Measurements from ENCODE around the gene U2SURP.

U2SURP gene

GRCh38 chr3:143100451-143100850 lies 99.1 kb downstream of the U2SURP start:
- no peak for DNase-seq (ENCODE audit: low read depth, low spot score)

DNA sequence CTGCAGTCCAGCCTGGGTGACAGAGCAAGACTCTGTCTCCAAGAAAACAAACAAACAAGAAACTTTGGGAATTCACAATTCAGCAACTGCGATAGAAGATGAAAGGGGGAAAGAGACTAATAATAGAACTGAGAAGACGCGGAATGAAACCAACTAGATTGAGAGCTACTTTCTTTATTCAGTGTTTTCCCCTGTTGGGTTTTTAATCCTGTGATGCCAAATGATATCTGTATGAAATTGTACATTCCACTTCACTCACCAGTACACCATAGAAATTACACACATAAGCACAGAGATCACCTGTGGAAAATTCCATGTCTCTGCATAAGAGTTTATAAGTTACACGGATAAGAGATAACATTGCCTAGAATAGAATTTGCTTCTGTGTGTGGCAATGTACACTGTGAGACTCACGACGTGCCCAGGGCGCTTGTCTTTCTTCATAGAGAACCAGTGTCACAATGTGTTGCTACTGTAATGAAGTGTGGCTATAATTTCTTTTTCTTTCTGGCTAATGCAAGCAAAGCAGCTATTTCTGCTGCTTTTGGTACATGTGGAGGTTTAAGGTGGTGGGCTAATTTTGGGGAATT lies 100.5 kb downstream of the U2SURP start:
- no peak for DNase-seq (ENCODE audit: low read depth, low spot score)

GRCh38 chr3:143103652-143104051 lies 102.3 kb downstream of the U2SURP start:
- DNase-seq (ENCODE audit: low read depth, low spot score), result no peak

DNA sequence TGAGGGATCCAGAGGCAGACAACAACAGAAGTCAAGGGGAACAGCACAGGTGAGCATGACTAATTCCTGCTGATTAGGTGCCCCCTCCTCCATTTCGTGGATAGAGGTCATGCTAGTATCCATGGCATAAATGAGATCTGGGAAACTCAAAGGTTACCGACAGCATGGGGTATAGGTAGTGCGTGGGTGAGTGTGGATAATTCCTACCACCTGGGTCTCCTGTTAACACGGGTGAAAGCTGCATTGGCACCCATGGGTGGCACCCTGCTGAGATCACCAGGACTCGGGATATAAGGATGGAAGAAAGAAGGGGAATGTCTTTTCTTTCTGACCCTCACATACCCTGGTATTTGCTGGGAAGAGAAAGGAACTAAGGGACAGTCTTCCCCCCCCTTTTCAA lies 103.8 kb downstream of the U2SURP start:
- no peak for DNase-seq (ENCODE audit: low read depth, low spot score)

DNA sequence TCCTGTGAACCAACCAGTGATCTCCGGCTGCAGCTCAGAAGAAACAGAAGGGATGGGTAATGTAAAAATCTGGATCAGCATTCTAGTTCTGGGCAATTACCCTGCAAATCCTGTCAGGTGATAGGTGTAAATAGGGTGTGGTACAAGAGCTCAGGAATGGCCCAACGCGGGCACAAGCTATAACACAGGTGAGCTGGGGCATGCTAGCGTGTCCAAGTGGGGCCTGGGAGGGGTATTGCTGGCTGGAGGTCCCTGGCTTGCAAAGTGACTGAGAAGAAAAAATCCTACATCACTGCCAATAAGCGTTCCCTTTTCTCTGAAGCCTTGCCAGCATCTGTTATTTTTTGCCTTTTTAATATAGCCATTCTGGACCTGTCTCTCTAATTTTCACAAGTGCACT lies 108.5 kb downstream of the U2SURP start:
- no peak for DNase-seq (ENCODE audit: low read depth, low spot score)
